ENCODE results near the gene CPSF7.
A peak's percentile ranks its signal among the peaks of the same experiment; 100 is the strongest.
"Not testable (repeated sequence)": the region's sequence is repeated elsewhere in the genome, so short reads cannot be mapped to it uniquely, and the experiment has no call there.

The CPSF7 gene, protein sequence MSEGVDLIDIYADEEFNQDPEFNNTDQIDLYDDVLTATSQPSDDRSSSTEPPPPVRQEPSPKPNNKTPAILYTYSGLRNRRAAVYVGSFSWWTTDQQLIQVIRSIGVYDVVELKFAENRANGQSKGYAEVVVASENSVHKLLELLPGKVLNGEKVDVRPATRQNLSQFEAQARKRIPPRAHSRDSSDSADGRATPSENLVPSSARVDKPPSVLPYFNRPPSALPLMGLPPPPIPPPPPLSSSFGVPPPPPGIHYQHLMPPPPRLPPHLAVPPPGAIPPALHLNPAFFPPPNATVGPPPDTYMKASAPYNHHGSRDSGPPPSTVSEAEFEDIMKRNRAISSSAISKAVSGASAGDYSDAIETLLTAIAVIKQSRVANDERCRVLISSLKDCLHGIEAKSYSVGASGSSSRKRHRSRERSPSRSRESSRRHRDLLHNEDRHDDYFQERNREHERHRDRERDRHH

DNA sequence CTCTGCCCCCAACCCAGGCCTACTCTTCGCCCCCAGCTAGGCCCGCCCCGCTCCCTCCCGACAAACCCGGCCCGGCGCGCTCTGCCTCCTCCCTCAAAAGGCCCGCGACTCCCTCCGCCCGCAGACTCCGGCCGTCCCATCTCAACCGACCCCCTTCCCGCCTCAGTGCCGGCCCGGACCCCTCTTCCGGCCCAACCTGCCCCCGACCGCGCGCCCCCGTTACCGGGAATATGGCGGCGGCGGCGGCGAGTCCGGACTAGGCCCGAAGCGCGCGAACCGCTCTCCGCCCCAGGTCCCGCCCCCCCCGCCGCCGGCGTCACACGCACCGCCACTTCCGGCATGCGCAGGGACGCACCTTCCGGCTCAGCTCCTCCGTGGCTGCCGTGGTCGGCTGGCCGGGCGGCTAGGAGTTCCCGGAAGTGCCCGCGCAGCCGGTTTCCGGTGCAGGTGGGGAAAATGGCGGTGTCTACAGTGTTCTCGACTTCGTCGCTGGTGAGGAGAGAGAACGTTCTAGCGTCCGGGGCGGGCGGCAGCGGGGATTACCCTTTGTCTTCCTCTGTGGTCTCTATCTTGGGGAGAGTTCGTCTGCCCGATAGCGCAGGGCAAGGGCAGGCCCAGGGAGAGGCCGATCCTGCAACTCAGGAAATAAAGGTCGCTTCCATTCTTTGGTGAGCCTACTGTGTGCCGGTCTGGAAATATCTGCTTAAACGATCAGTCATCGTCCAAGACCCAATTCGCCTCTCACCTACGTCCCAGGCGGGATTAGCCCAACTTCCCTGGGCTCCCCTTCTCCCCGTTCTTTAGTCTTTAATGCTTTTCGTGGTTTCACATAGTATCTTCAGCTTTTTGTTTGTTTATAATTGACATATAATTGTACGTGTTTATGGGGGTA, at the start of gene CPSF7, which contains the start of gene SDHAF2:
Gene CPSF7 (minus strand): TSS at position 285 of the 892 bp plus-strand sequence. CDS start 740 bp downstream, outside the sequence.
Gene SDHAF2 (plus strand): TSS at position 434 of the 892 bp plus-strand sequence. CDS start 23 bp downstream, at position 457.
- peak; percentile 90 to 92 for ATAC-seq

DNA sequence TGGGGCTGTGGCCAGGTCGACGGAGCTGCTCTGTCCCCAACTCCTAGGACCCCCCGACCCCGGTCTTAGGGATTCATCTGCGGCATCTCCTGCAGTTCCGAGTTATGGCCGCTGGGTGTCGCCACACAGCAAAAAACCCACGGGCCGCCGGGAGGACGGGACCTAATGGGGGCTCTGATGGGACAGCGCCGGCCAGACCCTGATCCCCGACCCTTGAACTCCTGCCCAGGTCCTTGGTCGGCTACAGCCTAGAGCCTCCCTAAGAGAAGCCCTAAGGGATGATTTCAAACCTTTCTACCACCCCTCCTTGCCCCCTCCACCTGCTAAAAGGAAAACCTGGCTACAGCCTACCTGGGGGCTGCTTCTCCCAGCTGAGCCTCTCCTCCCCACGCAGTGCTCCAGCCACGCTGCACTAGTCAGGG, 48.0 kb upstream of the CPSF7 start:
- peak in 1 of 2 donors; percentile 28 for ATAC-seq

DNA sequence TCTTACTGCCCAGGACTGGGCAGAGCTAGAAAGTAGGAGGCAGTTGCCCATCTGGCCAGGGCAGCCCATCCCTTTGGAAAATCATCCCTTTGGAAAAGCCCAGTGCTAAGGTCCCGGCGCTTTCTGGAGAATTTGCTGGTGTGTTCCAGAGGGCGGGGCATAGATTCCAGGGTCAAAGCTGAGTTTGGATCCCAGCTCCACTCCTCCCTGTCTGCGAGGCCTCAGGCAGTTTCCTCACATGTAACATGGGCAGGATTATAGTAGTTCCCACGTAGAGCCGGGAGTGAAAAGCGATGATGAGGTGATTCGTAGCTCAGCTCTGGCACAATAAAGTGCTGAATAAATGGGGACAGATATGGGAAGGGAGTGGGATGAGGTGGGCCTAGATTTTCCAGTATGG, 47.4 kb upstream of the CPSF7 start:
- no peak for ATAC-seq

DNA sequence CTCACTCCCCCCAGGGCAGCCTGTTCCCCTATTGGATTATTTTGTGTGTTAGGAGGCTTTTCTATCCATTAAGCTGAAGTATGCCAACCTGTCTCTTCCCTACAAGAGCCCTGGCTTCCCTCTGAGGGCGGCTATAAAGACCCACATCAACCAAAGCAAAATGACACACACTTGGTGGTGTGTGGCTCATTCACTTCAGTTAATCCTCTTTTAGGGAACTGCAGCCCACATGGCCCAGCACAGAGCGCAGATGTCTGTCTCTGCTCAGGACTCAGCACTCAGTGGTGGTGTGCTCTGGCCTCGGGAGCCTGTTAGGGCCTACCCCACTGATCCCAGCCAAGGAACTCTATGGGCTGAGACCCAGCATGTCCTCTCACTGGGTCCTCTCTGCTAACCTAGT, 46.6 kb upstream of the CPSF7 start:
- no peak for ATAC-seq

DNA sequence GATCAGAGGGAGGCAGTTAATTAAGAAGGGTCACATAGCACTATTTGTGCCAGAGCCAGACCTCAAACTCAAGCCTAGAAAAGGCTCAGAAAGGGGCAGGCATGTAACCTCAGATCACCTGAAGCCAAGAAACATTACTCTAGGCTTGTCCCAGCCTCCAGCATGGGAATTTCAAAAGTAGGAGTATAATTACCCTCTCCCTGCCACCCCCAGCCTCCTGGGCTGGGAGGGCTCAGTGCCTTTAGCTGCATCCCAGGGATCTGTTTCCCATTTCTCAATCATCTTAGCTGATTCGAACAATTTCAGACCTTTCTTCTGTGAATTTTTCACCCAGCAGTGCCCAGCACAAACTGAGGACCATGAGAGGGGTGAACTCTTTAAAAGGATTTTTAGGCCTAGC, 45.7 kb upstream of the CPSF7 start:
- no peak for ATAC-seq

DNA sequence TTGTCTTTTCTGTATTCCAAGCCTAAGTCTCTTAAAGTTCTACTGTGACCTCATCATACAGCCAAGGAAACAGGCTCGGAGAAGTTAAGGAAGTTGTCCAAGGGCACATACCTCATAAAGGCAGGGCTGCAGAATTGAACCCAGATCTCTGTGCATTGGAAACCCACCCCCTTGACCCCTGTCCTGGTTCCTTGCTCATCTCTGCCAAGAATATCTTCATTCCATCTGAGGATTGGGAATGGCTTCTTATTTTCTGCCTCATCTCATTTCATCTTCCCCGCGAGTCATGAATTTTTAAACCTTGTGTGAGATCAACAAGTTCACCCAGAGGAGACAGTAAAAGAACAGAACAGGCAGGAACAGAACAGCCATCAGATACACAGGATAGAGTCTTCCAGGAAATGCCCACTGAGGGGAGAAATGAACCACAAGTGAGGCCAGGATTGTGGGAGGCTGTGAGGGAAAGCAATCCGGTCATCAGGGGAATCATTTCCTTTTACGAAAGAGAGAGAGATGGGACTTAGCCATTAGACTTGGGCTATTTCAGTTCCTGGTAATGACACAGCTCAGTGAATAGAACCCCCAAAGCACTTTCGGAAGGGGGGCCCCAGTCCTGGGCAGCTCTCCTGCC, 44.4 kb upstream of the CPSF7 start:
- no peak for ATAC-seq

DNA sequence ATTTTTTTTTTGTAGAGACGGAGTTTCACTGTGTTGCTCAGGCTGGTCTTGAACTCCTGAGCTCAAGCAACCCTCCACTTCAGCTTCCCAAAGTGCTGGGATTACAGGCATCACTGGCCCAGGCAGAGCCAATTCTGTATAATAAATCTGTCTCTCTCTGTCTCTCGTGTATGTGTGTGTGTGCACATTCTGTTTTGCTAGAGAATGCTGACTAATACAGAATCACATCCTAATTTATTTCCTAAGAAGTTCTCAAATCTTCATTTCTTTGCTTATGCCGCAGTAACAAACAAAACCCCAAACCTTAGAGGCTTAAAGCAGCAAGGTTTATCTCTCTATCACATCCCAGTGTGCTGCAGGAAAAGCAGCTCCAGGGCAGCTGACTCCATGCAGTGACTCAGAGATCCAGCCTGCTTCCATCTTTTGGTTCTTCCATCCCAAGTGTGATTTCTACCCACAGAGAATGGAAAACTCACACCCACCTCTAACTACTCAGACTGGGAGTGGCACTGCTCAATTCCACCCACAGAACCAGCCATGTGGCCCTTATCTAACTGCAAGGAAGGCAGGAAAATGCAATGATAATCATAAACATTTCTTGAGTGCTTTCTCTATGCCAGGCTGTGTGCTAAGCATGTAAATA, 43.7 kb upstream of the CPSF7 start:
- ATAC-seq: no peak

DNA sequence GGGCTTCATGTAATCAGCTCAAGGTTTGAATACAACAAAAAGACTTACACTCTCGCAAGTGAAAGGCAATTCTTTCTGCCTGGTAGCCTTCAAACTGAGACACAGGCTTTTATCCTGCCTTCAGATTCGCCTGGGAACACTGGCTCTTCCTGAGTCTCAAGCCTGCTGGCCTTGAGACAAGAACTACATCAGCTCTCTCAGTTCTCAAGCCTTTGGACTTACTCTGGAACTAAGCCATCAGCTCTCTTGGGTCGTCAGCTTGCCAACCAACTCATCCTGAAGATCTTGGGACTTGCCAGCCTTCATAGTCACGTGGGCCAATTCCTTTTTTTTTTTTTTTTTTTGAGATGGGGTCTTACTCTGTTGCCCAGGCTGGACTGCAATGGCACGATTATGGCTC, 43.1 kb upstream of the CPSF7 start:
- no peak for ATAC-seq

DNA sequence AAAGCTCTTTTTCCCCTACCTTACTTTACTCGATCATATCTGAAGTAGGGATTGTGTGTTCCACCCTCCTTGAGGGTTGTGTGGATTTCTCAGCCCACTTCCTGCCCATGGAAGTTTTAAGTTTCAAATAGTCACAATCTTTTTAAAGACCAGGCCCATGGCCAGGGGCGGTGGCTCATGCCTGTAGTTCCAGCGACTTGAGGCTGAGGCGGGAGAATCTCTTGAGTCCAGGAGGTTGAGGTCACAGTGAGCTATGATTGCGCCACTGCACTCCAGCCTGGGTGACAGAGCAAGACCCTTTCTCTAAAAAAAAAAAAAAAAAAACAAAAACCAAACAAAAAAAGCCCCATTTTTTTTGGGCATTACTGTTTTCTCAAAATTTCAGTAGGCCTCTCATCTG, 42.5 kb upstream of the CPSF7 start:
- ATAC-seq: no peak

DNA sequence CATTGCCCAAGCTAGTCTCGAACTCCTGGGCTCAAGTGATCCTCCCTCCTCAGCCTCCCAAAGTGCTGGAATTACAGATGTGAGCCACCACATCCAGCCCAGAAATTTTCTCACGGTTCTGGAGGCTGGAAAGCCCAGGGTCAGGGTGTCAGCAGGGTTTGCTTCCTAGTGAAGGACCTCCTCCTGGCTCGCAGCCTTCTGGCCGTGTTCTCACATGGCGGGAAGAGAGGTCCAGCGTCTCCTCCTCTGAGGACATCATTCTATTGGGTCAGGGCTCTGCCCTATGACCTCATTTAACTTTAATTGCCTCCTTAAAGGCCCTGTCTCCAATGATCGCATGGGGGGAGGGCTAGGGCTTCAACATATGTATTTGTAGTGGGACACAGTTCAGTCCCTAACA, 38.2 kb upstream of the CPSF7 start:
- no peak for ATAC-seq

DNA sequence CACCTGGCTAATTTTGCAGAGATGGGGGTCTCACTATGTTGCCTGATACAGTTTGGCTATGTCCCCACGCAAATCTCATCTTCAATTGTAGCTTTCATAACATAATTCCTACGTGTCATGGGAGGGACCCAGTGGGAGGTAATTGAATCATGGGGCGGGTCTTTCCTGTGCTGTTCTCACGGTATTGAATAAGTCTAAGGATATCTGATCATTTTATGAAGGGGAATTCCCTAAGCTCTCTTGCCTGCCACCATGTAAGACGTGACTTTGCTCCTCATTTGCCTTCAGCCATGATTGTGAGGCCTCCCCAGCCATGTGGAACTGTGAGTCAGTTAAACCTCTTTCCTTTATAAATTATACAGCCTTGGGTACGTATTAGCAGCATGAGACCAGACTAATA, 37.8 kb upstream of the CPSF7 start:
- ATAC-seq: not testable (repeated sequence)

DNA sequence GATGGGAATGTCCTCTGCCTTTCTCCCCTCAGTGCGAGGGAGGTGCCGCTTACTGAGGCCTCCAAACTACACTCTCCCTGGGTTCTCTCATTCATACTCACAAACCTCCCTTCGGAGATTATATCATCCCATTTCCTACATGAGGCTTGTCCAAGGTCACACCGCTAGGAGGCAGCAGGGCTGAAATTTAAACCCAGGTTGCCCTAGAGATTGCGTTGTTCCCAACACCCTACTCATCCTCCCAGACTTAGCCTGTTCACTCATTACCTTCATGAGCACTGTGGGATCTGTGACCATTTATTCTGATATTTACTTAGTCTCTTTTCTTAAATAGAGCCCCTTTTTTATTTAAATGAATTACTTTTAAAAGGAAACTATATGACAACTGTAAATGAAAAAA, 31.2 kb upstream of the CPSF7 start:
- ATAC-seq: no peak

DNA sequence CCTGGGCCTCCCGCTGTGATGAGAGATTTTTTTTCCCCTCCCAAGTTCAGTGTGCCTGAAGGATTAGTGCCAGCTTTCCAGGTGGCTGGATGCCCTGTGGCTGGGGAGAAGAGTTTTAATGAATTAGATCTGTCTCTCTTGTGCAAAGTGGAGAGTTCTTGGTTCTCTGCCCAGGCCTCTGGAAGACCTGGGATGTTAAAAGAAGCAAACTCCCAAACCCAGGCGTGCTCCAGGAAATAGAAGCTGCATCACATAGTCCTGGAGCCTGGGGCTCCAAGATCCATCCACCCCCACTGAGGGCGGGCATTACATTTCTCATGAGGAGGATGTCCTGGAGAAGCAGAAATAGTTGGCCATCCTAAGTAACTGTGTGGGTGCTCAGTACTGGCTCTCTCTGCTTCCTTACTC, 30.7 kb upstream of the CPSF7 start:
- ATAC-seq: no peak

DNA sequence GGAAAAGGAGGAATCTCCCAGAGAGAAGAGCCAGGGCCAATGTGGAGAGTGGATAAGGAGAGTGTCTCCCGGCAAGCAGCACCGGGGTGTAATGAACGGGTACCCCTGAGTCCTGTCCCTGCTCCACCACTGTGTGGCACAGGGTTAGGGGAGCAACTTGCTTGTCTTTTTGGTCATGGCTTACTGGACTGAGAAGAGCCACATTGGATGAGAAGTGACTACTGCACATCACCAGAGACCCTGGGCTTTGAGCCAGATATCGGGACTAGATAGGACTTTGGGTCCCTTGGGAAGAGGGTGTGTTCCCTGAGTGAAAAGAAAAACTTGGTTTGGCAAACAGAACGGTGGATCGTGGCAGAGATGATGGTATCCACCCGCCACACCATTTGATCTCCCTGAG, 24.7 kb upstream of the CPSF7 start:
- ATAC-seq: no peak

DNA sequence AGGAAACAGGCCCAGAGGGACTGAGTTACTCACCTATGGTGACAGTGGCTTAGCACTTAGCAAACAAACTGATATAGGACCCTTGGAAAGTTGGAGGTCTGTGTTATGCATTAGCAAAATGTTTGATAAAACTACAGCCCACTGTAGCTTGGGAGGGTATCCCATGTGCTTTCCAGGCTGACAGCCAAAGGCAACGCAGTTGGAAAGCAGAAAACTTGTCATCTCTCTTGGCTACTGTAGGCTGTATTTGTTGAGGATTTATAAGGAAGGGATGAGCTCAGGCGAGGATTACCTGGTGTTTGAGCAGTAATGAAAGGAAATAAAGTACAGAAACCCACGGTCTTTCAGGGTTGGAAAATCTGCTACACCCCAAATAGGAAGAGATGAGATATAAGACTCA, 23.9 kb upstream of the CPSF7 start:
- no peak for ATAC-seq

DNA sequence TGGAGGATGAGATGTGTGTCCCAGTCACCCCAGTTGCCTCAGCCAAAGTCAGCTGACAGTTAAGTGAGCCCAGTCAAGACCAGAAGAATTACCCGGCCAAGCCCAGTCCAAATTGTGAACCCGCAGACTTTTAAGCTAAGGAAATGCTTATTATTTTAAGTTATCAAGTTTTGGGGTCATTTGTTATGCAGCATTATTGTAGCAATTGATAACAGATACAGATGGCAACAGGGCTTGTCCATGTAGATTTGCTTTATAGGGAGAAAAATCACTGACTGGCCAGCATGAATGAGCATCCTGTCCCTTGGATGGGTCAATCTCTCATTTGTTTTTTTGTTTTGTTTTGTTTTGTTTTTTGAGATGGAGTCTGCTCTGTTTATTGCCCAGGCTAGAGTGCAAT, 23.1 kb upstream of the CPSF7 start:
- no peak for ATAC-seq

DNA sequence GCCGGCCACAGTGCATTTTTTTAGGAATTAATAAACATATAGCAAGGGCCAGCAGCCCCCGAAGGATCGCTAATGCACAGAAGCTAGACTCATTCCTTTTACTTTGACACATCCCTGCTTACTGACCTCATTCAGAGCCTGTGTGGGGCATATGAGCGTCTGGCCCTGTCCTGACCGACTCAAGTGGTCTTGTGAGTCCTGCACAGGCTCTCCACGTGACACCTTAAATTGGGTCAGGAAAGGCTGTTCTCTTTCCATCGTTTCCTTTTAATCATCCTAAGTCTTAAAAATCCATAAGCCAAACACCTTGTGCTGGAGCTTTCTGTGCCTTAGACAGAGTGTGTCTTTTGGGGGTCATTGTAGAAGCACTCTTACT, 18.8 kb upstream of the CPSF7 start:
- ATAC-seq: no peak

DNA sequence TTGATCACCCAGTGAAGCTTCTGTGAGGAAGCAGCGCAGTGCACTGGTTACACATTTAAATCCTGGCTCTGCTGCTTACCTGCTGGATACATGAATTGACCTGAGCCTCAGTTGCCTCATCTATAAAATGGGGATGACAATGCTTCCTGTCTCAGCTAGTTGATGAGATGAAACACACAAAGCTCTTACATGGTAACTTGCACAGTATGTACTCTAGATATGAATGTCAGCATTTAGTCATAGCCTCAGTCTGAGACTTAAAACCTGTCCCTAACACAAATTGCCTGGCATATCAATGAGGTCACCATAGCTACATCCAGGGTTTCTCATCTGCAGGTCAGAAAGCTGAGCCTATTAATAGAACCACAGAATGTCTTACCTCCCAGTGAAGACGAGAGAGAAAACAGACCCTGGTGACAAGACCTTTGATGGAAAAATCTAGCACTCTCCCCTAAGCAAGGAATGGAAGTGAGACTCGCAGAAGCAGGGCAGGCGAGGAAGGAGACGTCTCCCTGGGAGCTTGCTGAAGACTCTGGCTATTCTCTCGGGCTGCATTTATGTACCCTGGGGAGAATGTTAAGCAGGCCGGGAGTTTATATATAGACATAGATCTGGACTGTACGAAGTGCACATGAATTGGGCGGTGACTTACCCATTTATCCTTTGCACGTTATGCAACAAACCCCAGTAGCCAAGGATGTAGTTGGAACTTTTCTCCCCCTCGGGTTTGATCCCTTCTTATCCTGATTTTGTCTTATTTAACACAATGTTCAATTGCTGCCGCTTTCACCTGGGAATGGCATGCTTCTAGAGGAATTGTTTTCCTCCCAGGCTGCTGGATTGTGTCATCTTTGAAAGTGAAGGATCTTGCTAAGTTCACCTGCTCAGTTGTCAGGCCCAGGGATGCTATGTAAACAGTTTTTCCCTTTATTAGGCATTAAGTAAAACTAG, 18.1 kb upstream of the CPSF7 start:
- ATAC-seq: peak; percentile 86 to 91

DNA sequence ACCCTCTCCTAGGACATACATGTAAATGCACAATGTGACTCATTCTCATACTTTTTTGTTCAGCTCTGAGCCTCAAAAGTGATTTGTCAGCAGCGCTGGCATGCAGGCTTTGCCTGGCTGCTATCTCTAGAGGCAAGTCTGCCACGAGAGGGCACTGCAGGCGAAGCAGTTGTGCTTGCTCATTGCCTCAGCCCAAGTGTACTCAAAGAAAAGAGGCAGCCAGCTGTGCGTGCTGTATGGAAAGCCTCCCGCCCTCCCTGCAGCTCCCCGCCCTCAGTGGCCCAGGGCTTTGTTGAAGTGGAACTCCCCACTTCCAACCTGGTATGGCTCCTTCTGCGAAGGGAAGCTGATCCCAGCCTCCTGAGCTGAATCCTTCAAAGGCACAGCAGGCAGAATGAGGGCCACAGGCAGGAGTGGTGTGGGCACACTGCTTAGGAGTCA, 16.5 kb upstream of the CPSF7 start:
- peak; percentile 74 to 82 for ATAC-seq

DNA sequence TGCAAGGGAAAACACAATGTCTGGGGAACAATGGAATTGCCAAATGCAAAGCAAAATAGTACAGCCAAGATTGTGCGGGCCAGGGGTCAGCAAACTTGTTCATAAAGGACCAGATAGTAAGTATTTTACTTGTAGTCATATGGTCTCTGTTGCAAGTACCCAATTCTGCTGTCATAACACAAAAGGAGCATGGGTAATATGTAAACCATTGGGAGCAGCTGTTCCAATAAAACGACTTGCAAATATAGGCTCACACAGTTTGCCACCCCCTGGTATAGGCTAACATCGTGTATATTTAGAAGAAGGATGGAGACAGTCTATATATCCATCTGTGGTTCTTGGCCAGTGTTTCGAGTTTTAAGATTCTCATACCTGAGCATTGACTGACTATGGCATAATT, 15.7 kb upstream of the CPSF7 start:
- no peak for ATAC-seq

DNA sequence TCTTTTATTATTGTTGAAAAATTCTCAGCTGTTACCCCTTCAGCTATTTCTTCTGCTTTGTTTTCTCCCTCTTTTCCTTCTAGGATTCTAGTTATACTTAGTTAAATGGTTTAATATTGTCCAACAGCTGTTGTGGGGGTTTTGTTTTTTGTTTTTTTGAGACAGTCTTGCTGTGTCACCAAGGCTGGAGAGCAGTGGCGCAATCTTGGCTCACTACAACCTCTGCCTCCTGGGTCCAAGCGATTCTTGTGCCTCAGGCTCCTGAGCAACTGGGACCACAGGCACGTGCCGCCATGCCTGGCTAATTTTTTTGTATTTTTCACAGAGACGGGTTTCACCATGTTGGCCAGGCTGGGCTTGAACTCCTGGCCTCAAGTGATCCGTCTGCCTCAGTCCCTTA, 12.8 kb upstream of the CPSF7 start:
- ATAC-seq: no peak

All from activated CD4-positive, CD25-positive, alpha-beta regulatory T cell treated with anti-CD3 and anti-CD28 coated beads, Interleukin-2, amount 50 U/mL, for 24 hours (primary cell).